Dermis blood vessel endothelial cell (primary cell): ENCODE results near the gene MCF2L2. TPM values are rescaled to one million over a fixed set of nuclear protein-coding genes. Genes with fewer than 3 reads are reported as not detected.
"Not testable (repeated sequence)": the region's sequence is repeated elsewhere in the genome, so short reads cannot be mapped to it uniquely, and the experiment has no call there.

ENCODE experiments used
- DNase-seq: peaks from one replicate; pipeline ENCODE4 v3.0.0; 2010
- total RNA-seq: library from RNA; depleted of rRNA; stranded (reverse); fragments of >200 nt; gene quantifications from 2 replicates; pipeline ENCODE4 v1.2.3, GENCODE V29; 2014

MCF2L2 gene
- total RNA-seq, 1 donor from 2014 or later = 0.34 TPM

DNA sequence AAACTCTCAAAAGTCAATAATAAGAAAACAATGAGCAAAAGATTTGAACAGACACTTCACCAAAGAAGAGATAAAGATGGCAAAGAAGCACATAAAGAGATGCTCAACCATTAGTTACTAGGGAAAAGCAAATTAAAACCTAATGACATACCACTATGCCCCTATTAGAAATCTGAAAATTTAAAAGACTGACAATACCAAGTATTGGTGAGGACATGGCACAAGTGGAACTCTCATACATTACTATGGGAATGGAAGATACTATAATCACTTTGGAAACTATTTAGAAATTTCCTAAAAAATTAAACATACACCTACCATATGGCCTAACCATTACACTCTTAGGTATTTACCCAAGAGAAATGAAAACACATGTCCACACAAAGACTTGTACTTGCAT lies 230.7 kb downstream of the MCF2L2 start:
- DNase-seq = no peak

DNA sequence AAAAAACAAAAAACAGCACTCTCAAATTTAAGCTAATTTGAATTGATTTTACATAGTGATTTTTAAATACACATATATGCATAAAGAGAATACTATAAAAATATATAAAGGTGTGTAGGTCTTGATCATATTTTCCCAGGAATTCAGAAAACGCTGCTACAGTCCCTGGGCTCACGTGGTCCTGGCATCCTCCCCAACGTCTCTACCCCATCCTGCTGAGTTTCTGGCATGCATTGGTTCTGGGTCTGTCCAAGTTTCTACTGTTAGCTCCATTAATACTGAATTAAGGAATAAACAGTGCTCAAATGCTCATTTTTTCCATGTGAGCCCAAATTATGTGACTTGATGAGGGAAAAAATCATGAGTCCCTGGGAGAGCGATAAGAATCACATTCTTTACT lies 233.2 kb downstream of the MCF2L2 start:
- DNase-seq = no peak

DNA sequence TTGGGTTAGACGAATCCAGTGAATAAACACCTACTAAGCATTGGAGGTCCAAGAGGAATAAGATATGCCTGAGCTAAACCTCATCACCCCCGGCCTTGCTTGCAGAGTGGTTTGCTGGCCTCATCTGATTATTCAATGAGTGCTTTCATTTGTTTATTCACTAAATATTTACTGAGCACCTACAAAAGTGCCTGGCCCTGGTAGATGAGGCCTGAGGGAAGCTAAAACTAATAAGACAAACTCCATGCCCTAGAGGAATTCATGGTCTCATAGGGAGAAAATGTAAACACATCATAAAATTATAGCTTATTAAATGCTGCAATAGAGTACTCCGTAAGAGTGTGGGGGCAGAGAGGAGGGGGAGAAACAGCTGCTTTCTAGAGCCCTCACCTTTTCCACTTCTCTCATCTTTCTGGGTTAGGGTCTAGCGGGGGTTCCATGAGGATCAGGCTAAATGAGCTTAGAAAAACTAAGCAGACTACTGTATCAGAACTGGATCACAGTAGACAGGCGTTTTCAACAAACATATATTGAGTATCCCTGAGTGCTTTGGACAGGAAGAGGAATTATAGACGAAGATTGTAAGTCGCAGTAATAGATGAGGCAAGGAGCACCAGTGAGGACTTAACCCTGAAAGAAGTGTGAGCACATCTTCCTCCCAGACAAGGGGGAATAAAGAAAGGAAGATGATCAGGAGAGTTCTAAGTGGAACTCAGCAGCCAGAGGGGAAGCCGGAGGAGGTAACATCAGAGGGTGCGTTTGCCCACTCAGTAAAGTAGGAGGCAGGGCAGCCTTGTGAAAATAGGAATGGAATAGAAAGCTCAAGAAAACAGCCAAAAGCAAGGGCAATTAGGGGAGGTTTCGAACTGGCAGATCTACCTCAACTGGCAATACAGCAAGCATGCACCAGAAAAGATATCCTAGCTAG lies 234.4 kb downstream of the MCF2L2 start:
- DNase-seq = no peak

DNA sequence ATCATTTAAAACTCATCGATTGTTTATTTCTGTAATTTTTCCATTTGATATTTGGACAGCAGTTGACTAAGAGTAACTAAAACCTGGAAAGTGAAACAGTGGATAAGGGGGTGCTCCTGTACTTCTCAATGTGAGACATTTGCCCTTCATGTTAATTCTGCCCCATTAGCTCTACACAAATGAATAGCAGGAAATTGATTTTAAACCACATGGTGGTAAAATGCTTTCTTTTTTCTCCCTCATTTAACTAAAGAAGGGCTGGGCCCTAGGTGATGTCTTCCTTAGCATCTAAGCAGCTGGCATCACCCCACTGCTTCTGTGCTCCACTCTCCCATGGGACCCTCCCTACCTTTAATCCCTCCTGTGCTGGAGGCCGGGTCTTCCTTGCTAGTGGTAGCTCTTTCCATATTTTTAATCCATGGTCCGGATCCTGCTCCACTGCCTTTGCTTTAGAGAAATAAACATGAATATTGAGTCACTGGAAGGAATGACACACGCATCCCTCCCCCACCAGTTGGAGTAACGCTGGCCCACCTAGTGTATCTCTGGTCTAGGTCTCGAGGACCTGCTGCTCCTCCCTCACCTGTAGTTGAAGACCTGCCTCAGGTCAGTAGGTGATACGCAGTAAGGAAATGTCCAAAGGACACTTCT lies 235.6 kb downstream of the MCF2L2 start:
- no peak for DNase-seq

DNA sequence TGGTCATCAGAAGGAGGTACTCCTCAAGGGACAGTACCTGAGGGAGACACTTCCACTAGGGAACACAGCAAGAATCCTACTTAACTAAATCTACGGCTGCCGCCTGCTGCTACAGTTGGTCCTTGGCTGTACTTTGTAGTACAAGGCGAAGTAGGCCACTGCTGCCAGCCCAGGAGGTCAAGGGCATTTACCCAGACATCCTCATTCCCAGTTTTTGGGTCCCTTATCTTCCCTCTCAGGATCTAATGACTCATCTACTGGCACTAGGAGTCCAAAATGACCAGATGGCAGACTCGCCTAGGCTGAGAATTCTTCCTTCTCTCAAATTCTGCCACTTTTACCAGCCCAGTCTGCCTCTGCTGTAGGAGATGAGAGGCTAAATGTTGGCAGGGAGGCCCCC lies 238.8 kb downstream of the MCF2L2 start:
- DNase-seq = peak; percentile 56

DNA sequence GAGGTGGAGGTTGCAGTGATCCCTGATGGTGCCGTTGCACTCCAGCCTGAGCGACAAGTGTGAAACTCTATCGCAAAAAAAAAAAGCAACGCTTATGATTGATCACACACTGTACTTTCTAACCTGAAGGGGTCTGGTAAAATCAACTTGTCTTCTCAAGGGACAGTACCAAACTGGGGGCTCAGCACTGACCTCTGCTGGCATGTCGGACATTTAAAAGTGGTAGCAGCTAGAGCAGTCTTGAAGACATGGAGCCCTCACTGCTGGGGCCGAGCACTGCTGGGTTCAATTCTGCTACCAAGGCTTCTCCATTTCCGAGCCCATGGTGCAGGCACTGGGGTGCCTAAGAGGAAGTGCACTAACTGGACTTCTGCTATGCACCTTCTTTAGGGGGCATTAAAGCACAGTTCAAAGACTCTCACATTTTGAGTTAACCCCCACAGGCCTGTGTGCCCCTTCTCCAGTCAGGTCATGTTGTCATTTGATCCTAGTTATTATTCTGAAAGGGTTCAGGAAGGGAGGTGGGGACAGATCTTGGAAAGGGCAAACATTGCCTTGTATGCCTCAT lies 239.4 kb downstream of the MCF2L2 start:
- peak; percentile 70 for DNase-seq

DNA sequence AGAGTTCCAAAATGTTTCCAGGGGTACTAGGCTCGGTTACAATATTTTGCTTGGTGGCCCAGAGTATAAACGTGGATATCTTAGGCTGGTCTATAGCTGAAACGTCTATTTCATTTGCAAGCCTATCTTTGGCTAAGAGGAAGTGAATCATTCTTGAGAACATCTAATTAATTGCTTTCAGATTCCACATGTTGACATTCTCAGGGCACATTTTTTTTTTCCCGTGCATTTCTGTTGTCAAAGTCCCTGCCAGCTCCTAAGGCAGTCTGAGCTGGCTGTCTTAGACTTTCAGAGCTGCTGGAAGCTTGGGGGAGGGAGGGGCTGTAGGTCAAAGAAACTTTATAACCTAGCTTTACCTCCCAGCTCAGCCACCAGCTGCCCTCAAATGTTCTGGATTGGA lies 242.7 kb downstream of the MCF2L2 start:
- DNase-seq = peak; percentile 84

DNA sequence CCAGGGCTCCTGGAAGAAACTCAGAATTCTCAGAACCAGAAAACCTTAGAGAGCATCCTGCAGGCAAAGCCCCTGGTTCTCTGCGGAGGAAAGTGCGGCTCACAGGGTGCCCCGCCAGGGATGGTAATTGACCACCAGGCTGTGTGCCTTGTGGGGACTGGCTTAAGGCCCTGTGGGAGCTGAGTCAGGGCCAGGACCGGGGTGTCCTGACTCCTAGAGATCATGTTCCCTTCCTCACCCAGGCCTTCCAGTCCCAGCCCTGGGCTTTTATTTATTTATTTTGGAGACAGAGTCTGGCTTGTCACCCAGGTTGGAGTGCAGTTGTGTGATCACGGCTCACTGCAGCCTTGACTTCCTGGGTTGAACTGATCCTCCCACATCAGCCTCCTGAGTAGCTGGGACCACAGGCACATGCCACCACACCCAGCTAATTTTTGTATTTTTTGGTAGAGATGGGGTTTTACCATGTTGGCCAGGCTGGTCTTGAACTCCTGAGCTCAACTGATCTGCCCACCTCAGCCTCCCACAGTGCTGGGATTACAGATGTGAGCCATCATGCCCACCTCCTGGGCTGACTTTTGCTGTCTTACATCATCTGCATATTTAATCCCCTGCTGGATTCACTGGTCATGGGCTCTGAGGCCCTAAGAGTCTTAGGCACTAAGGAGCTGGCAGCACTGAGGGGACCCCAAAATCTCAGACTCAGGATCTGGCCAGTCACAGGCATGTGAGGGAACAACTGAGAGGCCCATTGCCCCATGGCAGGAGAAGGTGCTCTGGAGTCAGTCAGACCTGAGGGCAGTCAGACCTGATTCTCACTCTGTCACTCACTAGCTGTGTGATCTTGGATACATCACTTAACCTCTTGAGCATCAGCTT lies 245.4 kb downstream of the MCF2L2 start:
- no peak for DNase-seq

DNA sequence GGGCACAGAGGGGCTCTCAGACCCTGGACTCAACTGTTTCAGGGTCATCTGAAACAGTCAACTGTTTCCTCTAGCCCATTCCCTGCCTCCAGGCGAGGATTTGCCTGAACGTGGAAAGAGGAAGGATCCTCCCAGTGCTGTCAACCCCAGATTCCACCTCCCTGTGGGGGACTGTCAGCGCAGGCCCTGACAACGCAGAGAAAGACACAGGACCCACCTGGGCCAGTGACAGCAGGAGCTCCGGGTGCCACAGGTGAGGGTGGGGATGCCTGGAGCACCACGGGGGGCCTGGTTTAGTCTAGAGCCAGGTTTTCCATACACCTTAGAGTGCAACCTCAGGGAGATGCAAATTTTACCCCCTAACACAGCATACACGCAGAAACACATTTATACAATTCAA lies 246.3 kb downstream of the MCF2L2 start:
- DNase-seq = no peak

DNA sequence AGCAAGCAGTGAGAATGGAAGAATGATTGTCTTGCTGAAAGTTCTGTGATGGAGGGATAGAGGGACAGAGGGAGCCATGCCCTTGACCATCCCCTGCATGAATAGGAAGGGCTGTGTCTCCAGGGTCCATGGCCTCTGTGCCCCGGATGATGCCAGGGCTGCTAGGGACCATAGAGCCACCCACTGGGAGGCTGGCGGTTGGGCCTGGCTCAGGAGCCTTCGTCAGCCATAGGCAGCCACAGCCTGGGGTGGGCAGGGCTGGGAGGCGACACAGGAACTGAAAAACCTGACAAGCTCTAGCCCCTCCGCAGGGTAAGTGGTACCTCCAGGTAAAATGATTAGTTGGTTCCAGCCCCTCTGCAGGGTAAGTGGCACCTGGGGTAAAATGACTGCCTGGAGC lies 246.8 kb downstream of the MCF2L2 start:
- no peak for DNase-seq

DNA sequence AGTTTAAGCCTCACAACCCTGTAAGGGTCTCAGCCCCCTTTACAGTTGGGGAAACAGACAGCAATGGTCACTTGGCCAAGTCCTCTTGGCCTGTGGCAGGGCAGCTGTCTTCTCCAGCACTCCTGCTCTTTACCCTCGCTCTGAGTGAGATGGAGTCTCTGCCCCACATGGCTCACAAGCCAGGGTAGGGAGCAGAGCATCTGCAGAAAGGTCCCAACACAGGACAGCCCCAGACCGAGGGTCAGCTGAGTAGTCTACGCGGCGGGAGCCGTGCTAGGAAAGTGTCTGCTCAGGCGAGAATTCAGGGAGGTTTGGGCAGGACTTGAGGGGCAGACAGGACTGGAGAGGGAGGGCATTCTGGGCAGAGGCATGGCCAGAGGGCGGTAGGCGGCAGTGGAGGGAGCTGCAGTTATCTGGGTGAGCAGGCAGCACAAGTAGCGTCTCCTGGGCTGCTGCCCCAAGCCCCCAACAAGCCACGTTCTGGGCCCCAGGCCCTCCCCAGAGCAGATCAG lies 247.6 kb downstream of the MCF2L2 start:
- DNase-seq = no peak

DNA sequence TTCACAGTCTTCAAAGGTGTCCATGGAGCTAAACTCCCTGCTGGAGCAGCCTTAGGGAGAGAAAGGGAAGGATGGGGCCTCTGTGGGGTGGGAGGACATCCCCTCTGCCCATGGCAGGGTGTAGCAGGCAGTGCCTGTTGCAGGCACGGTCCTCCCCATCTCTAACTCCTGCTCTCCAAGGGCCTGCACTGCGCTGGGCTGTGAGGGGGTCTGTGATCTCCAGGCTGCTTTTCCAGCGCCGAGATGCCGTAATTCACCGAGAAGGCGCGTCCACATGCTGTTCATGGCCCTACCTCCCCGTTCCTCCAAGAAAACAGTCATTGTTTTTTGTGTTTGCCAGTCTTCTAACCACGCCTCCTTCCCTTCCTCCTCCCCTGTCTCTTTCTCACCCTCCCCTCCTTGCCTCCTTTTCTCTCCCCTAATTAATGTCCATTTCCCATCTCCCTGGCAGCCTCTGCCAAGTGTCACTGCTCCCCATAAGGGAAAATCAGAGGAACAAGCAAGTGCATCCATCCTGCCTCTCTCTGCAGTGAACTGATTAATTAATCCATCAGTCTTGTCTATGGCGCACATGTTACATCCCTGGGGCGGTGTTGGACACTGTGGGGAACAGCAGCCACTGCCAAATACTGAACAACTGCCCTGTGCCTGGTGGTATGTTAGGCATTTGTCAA lies 248.2 kb downstream of the MCF2L2 start:
- DNase-seq = peak; percentile 13

DNA sequence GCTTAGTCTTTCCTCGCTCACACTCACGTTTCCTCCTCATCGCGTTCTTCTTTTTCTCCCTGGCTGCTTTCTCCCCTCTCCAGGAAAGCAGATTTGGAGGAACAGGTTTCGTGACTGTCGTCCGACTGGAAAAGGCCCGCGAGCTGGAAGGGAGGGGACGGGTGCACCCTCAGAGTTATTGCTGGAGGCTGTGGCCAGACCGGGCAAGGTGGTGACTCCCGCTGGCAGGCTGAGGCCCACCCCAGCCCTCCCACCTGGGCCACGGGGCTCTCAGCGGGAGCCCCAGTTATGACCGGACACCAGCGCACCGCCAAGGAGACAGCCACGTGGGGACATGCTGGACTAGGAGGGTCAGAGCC lies 248.9 kb downstream of the MCF2L2 start:
- not testable (repeated sequence) for DNase-seq

DNA sequence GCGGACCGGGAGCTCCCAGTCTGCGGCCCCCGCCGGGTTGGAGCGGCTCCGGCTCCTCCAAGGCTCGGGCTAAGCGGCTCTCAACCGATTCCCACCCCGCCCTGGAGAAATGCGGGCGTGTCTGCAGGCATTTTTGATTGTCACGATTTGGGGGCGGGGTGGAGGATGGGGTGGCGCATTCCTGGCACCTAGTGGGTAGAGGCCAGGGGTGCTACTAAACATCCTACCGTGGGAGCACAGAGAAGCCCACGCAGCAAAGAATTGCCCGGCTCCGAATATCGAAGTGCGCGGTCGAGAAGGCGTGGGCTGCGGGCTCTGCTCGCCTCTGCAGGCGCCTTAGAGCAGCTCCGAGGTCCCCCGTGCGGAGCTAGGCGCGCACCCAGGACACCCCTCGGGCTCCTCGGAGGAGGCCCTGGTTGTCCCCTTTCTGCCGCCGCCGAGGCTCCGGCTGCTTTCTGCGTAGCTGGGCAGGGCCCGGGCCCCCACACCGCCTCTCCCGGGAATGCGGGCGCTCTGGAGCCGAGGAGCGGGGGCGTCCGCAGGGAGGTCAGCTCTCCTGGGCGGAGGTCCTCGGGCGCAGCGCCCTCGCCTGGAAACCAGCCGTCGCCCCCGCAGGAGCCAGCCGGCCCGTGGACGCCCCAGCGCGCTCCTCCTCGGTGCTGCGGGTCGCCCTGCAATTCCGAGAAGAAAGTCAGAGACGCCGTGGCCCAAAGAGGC lies 249.4 kb downstream of the MCF2L2 start:
- DNase-seq = peak; percentile 79

DNA sequence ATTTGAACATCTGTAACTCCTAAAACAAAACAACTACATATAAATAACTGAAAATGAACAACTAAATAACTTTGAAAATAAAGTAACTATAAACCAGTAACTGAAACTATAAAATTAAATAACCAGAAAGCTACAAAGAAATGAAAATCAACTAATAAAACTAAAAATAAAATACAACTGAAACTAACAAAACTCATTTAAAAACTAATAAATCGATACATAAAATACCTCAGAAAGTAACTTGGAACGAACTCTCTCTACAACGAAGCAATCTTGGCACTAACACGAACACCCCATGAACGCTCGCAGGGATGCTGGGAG lies 249.9 kb downstream of the MCF2L2 start:
- no peak for DNase-seq

DNA sequence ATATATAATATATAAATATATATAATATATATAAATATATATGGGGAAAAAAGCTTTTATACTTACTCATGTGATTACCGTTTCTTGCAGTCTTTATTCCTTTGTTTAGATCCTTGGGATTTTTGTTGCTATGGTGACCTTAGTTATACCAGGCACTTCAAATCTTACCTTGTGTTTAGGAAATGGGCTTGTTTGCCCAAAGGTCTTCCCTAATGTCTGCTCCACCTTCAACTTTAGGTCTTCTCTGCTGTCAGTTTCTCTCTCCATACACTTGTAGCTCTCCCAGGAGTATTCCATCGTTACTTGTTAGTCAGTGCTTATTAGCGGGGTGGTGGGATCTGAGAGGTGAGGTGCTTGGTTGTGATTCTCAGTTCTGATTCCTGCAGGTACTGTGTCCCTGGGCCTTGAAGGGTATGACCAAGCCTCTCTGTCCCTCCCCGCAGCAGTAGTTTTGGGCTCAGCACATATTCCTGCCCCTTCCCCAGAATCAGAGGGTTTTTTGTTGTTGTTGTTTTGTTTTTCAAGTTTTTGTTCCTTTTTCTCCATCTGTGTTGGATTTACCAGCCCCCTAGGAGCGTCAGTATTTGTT lies 256.3 kb downstream of the MCF2L2 start:
- DNase-seq = no peak

DNA sequence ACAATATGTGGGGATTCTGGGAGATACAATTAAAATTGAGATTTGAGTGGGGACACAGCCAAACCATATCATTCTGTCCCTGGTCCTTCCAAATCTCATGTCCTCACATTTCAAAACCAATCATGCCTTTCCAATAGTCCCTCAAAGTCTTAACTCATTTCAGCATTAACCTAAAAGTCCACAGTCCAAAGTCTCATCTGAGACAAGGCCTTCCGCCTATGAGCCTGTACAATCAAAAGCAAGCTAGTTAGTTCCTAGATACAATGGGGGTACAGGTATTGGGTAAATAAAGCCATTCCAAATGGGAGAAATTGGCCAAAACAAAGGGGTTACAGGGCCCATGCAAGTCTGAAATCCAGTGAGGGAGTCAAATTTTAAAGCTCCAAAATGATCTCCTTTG lies 260.4 kb downstream of the MCF2L2 start:
- not testable (repeated sequence) for DNase-seq

DNA sequence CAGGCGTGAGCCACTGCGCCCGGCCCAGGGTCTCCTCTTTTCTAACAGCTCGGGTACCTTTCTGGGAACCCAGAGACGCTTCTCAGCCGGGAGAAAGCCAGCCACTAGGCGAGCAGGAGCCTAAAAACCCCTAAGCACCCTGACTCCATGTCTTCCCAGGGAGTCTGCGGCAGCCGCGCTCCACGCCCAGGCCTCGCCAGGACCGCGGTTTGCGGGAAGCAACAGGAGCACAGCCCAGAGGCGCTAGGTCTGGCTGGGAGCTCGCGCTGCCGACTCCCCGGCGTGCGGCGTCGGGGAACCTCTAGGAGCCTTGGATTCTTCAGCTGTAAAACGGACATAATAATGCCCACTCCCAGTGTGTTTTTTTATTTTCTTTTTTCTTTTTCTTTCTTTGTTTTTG lies 264.9 kb downstream of the MCF2L2 start:
- DNase-seq = no peak

DNA sequence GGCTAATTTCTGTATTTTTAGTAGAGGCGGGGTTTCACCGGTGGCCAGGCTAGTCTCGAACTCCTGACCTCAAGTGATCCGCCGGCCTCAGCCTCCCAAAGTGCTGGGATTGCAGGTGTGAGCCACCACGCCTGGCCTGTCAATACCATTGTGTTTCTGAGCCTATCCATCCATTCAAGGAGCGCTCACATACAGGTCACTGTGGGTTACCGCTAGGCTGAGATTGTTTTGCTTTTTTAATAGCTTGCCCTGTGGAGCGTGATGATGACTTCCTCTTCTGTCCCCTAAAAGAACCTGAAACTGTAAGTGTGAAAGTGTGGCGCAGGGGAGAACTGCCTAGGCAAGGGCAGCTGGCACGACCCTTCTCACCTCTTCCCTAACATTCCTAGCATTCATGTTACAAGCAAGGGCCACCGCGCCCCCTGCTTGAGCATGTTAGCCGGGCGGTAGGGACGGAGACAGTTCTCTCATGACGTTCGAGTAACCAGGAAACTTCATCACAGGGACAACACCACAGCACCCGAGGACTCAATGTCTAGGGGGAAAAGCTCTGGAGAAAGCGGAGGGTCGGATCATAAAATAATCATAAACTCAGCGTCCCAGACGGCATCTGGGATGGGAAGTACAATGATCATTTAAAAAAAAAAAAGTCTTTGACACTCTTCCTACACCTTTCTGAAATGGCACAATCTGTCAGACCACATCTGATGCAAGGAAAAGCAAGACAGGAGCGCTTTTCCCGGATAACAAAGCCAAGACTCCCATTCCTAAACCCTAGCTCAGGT lies 266.7 kb downstream of the MCF2L2 start:
- DNase-seq = peak; percentile 56

DNA sequence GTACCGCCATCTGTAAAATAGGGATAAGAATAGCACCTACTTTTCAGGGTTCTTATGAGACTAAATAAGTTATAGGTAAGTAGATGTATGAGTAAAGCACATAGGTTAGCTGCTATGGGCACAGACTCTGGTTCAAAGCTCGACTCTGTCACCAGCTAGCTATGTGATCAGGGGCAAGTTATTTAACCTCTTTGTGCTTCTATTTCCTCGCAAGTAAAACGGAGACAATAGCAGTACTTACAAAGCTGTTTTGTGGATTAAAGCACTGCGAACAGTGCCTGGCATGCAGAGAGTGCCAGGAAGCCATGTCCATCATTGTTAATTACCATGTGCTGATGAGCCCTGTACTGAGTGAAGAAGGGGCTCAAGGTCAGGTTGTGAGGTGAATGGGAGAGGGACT lies 267.8 kb downstream of the MCF2L2 start:
- peak; percentile 82 for DNase-seq
